H1 (cell line): ENCODE results near the gene KRTAP10-5. TPM values are rescaled to one million over a fixed set of nuclear protein-coding genes. Genes with fewer than 3 reads are reported as not detected.

Experiments used
- CTCF ChIA-PET: fragments of 300-600 bp; sonication (Branson Sonifier 250); formaldehyde crosslinking; loops from one replicate; lab custom pipeline; 2021; ENCODE audit not compliant: partially characterized antibody; lab: Charles Lee
- POLR2A ChIA-PET: fragments of 300-600 bp; sonication (Branson Sonifier 250); formaldehyde crosslinking; loops from one replicate; lab custom pipeline; 2021; ENCODE audit warnings: inconsistent platforms; ENCODE audit not compliant: partially characterized antibody; lab: Charles Lee
- DNase-seq, 2 experiments: peaks; one replicate each; pipeline versions ENCODE4 v3.0.0 to v3.0.0-alpha.2; 2010 to 2022; ENCODE audit warnings: low spot score in 2 of 2, low read depth in 1 of 2, mixed read lengths in 1 of 2
- FAIRE-seq: peaks from 2 replicates; lab custom pipeline; 2011; peaks lifted over from hg19 to GRCh38; lab: Jason Lieb, UNC
- H2AFZ ChIP-seq: 2 replicates; pipeline ENCODE4 v1.8.1; 2012; ENCODE audit warnings: low read length, inconsistent platforms
- H2AK5ac ChIP-seq: 2 replicates; pipeline ENCODE4 v1.6.1; 2013; ENCODE audit warnings: low read depth, low read length
- H2BK120ac ChIP-seq: replicated peaks from 2 replicates; pipeline ENCODE3; 2013; ENCODE audit warnings: low read depth, low read length, inconsistent platforms
- H2BK12ac ChIP-seq: 2 replicates; pipeline ENCODE4 v1.6.1; 2013; ENCODE audit warnings: low read depth, low read length
- H2BK15ac ChIP-seq: 2 replicates; pipeline ENCODE4 v1.6.1; 2013; ENCODE audit warnings: low read length
- H2BK20ac ChIP-seq: 2 replicates; pipeline ENCODE4 v1.6.1; 2013; ENCODE audit warnings: low read length
- H2BK5ac ChIP-seq: 2 replicates; pipeline ENCODE4 v1.6.1; 2013; ENCODE audit warnings: low read depth, low read length
- H3K14ac ChIP-seq: 2 replicates; pipeline ENCODE4 v1.6.1; 2013; ENCODE audit warnings: inconsistent platforms; ENCODE audit not compliant: insufficient read length
- H3K18ac ChIP-seq: 2 replicates; pipeline ENCODE4 v1.6.1; 2013; ENCODE audit warnings: low read length; ENCODE audit errors: extremely low read depth
- H3K23ac ChIP-seq: 2 replicates; pipeline ENCODE4 v1.6.1; 2013; ENCODE audit warnings: inconsistent platforms; ENCODE audit not compliant: insufficient read length
- H3K23me2 ChIP-seq: 2 replicates; pipeline ENCODE4 v1.6.1; 2013; ENCODE audit warnings: low read depth, low read length
- H3K27ac ChIP-seq: 2 replicates; pipeline ENCODE4 v1.6.1; 2011; ENCODE audit warnings: low read depth, low read length, inconsistent platforms
- H3K27me3 ChIP-seq, 4 experiments: replicated peaks in 1 of 4; 1 replicate in 1 of 4; 2 replicates in 3 of 4; pipeline versions ENCODE4 v1.6.1 to v1.8.1; 2011 to 2013; ENCODE audit warnings: low read length in 3 of 4, mild to moderate bottlenecking in 3 of 4, inconsistent platforms in 2 of 4, mixed read lengths in 2 of 4, moderate library complexity in 1 of 4; ENCODE audit not compliant: control insufficient read depth in 3 of 4, insufficient read depth in 3 of 4; ENCODE audit errors: extremely low read depth in 1 of 4
- H3K36me3 ChIP-seq, 4 experiments: 2 replicates each; pipeline versions ENCODE4 v1.6.1 to v1.8.1; 2011 to 2013; ENCODE audit warnings: mild to moderate bottlenecking in 4 of 4, low read length in 3 of 4, moderate library complexity in 2 of 4, control low read depth in 1 of 4, inconsistent platforms in 1 of 4; ENCODE audit not compliant: insufficient read depth in 4 of 4, control insufficient read depth in 2 of 4
- H3K4ac ChIP-seq: replicated peaks from 2 replicates; pipeline ENCODE3; 2013; ENCODE audit warnings: low read length, low read depth, mixed read lengths, inconsistent platforms; ENCODE audit not compliant: insufficient read length
- H3K4me1 ChIP-seq, 4 experiments: replicated peaks in 1 of 4; 1 replicate in 1 of 4; 2 replicates in 3 of 4; pipeline versions ENCODE4 v1.6.1 to v1.8.1; 2011 to 2013; ENCODE audit warnings: low read length in 3 of 4, inconsistent platforms in 2 of 4, mixed read lengths in 1 of 4; ENCODE audit not compliant: insufficient read depth in 4 of 4, control insufficient read depth in 3 of 4
- H3K4me2 ChIP-seq, 2 experiments: 2 replicates each; pipeline versions ENCODE4 v1.6.1 to v1.8.1; 2011 to 2013; ENCODE audit warnings: low read depth in 2 of 2, low read length in 2 of 2, control low read depth in 1 of 2, inconsistent platforms in 1 of 2, mild to moderate bottlenecking in 1 of 2; ENCODE audit not compliant: insufficient read depth in 1 of 2
- H3K4me3 ChIP-seq, 4 experiments: fragments of 200-600, 300-600 bp in 1 of 4; sonication (generic), shearing (Covaris generic), sonication (Bioruptor Twin) in 1 of 4; 2 replicates each; pipeline versions ENCODE4 v1.5.1 to v1.8.1; 2011 to 2016; ENCODE audit warnings: low read length in 4 of 4, low read depth in 3 of 4, control low read depth in 2 of 4, inconsistent platforms in 2 of 4, mild to moderate bottlenecking in 2 of 4, mixed read lengths in 1 of 4, moderate library complexity in 1 of 4; ENCODE audit not compliant: insufficient read depth in 2 of 4; ENCODE audit errors: extremely low read depth in 1 of 4
- H3K56ac ChIP-seq: replicated peaks from 2 replicates; pipeline ENCODE3; 2013; ENCODE audit warnings: low read depth, mild to moderate bottlenecking, mixed read lengths, low read length, inconsistent platforms; ENCODE audit not compliant: insufficient read length
- H3K79me1 ChIP-seq: 2 replicates; pipeline ENCODE4 v1.6.1; 2013; ENCODE audit warnings: low read depth, low read length, control low read depth
- H3K79me2 ChIP-seq, 2 experiments: 2 replicates each; pipeline versions ENCODE4 v1.6.1 to v1.8.1; 2012 to 2013; ENCODE audit warnings: low read length in 2 of 2, mild to moderate bottlenecking in 2 of 2, inconsistent platforms in 1 of 2; ENCODE audit not compliant: insufficient read depth in 2 of 2, control insufficient read depth in 1 of 2
- H3K9ac ChIP-seq, 4 experiments: replicated peaks in 1 of 4; 1 replicate in 1 of 4; 2 replicates in 3 of 4; pipeline versions ENCODE4 v1.6.1 to v1.8.1; 2011 to 2013; ENCODE audit warnings: low read depth in 3 of 4, low read length in 3 of 4, control low read depth in 2 of 4, mild to moderate bottlenecking in 2 of 4, moderate library complexity in 2 of 4, inconsistent platforms in 1 of 4; ENCODE audit errors: extremely low read depth in 1 of 4
- H3K9me3 ChIP-seq, 2 experiments: 2 replicates each; pipeline versions ENCODE4 v1.6.1 to v1.8.1; 2012 to 2013; ENCODE audit warnings: mild to moderate bottlenecking in 2 of 2, moderate library complexity in 2 of 2, control low read depth in 1 of 2, inconsistent platforms in 1 of 2, low read depth in 1 of 2, low read length in 1 of 2, mixed read lengths in 1 of 2; ENCODE audit not compliant: insufficient read depth in 2 of 2
- H4K20me1 ChIP-seq, 2 experiments: replicated peaks in 1 of 2; 2 replicates each; pipeline versions ENCODE3 to v1.8.1; 2011 to 2013; ENCODE audit warnings: inconsistent platforms in 2 of 2, low read length in 2 of 2, mild to moderate bottlenecking in 1 of 2; ENCODE audit not compliant: insufficient read depth in 2 of 2, control insufficient read depth in 1 of 2
- H4K5ac ChIP-seq: 2 replicates; pipeline ENCODE4 v1.6.1; 2013; ENCODE audit warnings: low read length, low read depth, mixed read lengths, inconsistent platforms; ENCODE audit not compliant: insufficient read length
- H4K8ac ChIP-seq: 2 replicates; pipeline ENCODE4 v1.8.0; 2013; ENCODE audit warnings: mild to moderate bottlenecking, moderate library complexity, low read length, inconsistent platforms; ENCODE audit not compliant: insufficient read depth; ENCODE audit errors: extremely low read depth
- H4K91ac ChIP-seq: replicated peaks from 2 replicates; pipeline ENCODE3; 2013; ENCODE audit warnings: low read length, mixed read lengths, inconsistent platforms; ENCODE audit not compliant: insufficient read length
- BCL11A ChIP-seq, 2 experiments: IDR thresholded peaks; one replicate each; pipeline ENCODE4 v1.6.1; 2011; ENCODE audit warnings: low read depth in 2 of 2, low read length in 2 of 2, mild to moderate bottlenecking in 2 of 2
- CHD2 ChIP-seq: IDR thresholded peaks from 2 replicates; pipeline ENCODE4 v1.6.1; 2012; ENCODE audit warnings: low read length, improper control_type of control experiment
- EP300 ChIP-seq, 2 experiments: IDR thresholded peaks; 1 replicate in 1 of 2; 2 replicates in 1 of 2; pipeline ENCODE4 v1.6.1; 2011 to 2012; ENCODE audit warnings: low read depth in 2 of 2, low read length in 2 of 2, mild to moderate bottlenecking in 2 of 2, borderline replicate concordance in 1 of 2, inconsistent platforms in 1 of 2, moderate library complexity in 1 of 2
- JUND ChIP-seq: IDR thresholded peaks from 2 replicates; pipeline ENCODE4 v1.6.1; 2011; ENCODE audit warnings: mild to moderate bottlenecking, improper control_type of control experiment, low read length
- MAFK ChIP-seq: IDR thresholded peaks from 2 replicates; pipeline ENCODE4 v1.6.1; 2012; ENCODE audit warnings: low read depth, mild to moderate bottlenecking, improper control_type of control experiment, low read length
- RAD21 ChIP-seq, 2 experiments: IDR thresholded peaks in 1 of 2; conservative IDR thresholded peaks in 1 of 2; 2 replicates each; pipeline ENCODE4 v1.6.1; 2011; ENCODE audit warnings: low read depth in 2 of 2, low read length in 2 of 2, improper control_type of control experiment in 1 of 2, inconsistent platforms in 1 of 2, mild to moderate bottlenecking in 1 of 2, moderate library complexity in 1 of 2
- RXRA ChIP-seq: IDR thresholded peaks from 2 replicates; pipeline ENCODE4 v1.6.1; 2011; ENCODE audit warnings: low read depth, mild to moderate bottlenecking, low read length, moderate library complexity; ENCODE audit not compliant: insufficient read depth
- TEAD4 ChIP-seq: IDR thresholded peaks from 2 replicates; pipeline ENCODE4 v1.6.1; 2012; ENCODE audit warnings: low read depth, low read length, inconsistent platforms, mixed read lengths
- polyA plus RNA-seq, 7 experiments: library from polyadenylated mRNA; depleted of rRNA in 3 of 7; stranded (reverse) in 5 of 7; unstranded in 2 of 7; fragments of >200 nt in 5 of 7; fragments of 200-250 nt in 2 of 7; gene quantifications; 1 replicate in 5 of 7; 2 replicates in 1 of 7; 4 replicates in 1 of 7; pipeline versions ENCODE4 v1.2.1 to v1.2.3, GENCODE V29; 2011 to 2013; ENCODE audit warnings: missing spikeins in 2 of 7, mixed read lengths in 2 of 7
- total RNA-seq: library from RNA; stranded (reverse); fragmentation: NEBNext Ultra II Directional; extraction: Animal tissue kit (Norgen Biotek cat#: 25700); gene quantifications from 2 replicates; pipeline ENCODE4 v1.2.1, GENCODE V29; 2021
- TF ChIP-seq, protein P1 (sequence below), 3 experiments: IDR thresholded peaks; 1 replicate in 2 of 3; 2 replicates in 1 of 3; pipeline versions ENCODE4 v1.5.1 to v1.6.1; 2011; ENCODE audit warnings: low read length in 3 of 3, mild to moderate bottlenecking in 3 of 3, inconsistent platforms in 2 of 3, low read depth in 1 of 3, moderate library complexity in 1 of 3; ENCODE audit not compliant: insufficient read depth in 1 of 3; ENCODE audit errors: control extremely low read depth in 1 of 3
- TF ChIP-seq, protein P2 (sequence below): IDR thresholded peaks from 2 replicates; pipeline ENCODE4 v1.6.1; 2012; ENCODE audit warnings: low read length, inconsistent platforms

KRTAP10-5 gene
- total and polyA plus RNA-seq, 2 of the 8 experiments (the other 6 are each of a cell fraction or from before 2014, with no cell fraction given), result 0.09 TPM; not detected in 1

DNA sequence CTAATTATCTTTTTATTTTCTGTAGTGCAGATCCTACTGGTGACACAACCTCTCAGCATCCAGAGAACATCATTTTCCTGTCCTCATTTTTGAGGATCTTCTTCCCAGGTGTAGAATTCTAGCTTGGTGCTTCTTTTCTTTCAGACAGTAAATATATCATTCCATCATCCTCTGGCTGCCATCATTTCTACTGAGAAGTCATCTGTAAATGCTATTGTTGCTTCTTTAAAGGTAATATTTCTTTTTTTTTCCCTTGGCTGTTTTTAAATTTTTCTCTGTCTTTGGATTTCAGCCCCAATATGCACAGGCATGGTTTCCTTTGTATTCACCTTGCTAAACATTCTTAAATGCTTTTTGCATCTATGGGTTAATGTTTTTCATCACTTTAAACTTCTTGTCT lies 43.2 kb upstream of the KRTAP10-5 start:
- Histone ChIP-seq H3K14ac (no peak overlapping the region), H2AK5ac (no peak overlapping the region), H3K36me3 (no peaks in the 10 kb centered on the region), H3K27ac (no peak overlapping the region), H3K4me3 (no peak overlapping the region), H3K9ac (no peak overlapping the region), H3K18ac (no peak overlapping the region), H2BK5ac (no peak overlapping the region), H2BK120ac (no peak overlapping the region), H4K5ac (no peak overlapping the region), H3K23ac (no peak overlapping the region), H2BK20ac (no peak overlapping the region), H3K27me3 (no peaks in the 10 kb centered on the region), H3K23me2 (no peaks in the 10 kb centered on the region), H3K4me2 (no peak overlapping the region), H2BK15ac (no peak overlapping the region), H4K20me1 (no peaks in the 10 kb centered on the region), H3K79me1 (no peaks in the 10 kb centered on the region; the same call in 1 of the 2 replicates), H4K8ac (no peak overlapping the region), H3K4me1 (no peaks in the 10 kb centered on the region; a peak in 2 of 7 replicates), H2BK12ac (no peak overlapping the region), H3K9me3 (peaks cover 18 to 19% of the 10 kb centered on the region in 2 experiments), H3K4ac (no peak overlapping the region), H4K91ac (no peak overlapping the region), H2AFZ (no peak overlapping the region), H3K56ac (no peak overlapping the region), H3K79me2 (no peaks in the 10 kb centered on the region)
- CTCF ChIA-PET, result no interaction called here
- DNase-seq (no peak), FAIRE-seq (no peak)
- POLR2A ChIA-PET, result no interaction called here
- TF ChIP-seq MAFK (no peak), BCL11A (IDR thresholded peaks at IDR 0.05; ENCODE audit: low read depth in 2 of 2, low read length in 2 of 2) (no peak), EP300 (IDR thresholded peaks at IDR 0.05; ENCODE audit: borderline replicate concordance in 1 of 2, low read depth in 2 of 2, low read length in 2 of 2) (no peak), TEAD4 (no peak), CHD2 (no peak), RXRA (no peak), JUND (no peak), RAD21 (IDR thresholded peaks at IDR 0.05 in 1 of 2, conservative IDR thresholded peaks at IDR 0.05 in 1 of 2; ENCODE audit: low read depth in 2 of 2, low read length in 2 of 2) (no peak)
- TF ChIP-seq, protein P1, sequence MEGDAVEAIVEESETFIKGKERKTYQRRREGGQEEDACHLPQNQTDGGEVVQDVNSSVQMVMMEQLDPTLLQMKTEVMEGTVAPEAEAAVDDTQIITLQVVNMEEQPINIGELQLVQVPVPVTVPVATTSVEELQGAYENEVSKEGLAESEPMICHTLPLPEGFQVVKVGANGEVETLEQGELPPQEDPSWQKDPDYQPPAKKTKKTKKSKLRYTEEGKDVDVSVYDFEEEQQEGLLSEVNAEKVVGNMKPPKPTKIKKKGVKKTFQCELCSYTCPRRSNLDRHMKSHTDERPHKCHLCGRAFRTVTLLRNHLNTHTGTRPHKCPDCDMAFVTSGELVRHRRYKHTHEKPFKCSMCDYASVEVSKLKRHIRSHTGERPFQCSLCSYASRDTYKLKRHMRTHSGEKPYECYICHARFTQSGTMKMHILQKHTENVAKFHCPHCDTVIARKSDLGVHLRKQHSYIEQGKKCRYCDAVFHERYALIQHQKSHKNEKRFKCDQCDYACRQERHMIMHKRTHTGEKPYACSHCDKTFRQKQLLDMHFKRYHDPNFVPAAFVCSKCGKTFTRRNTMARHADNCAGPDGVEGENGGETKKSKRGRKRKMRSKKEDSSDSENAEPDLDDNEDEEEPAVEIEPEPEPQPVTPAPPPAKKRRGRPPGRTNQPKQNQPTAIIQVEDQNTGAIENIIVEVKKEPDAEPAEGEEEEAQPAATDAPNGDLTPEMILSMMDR (IDR thresholded peaks at IDR 0.05; ENCODE audit: control extremely low read depth in 1 of 3, insufficient read depth in 1 of 3, low read depth in 1 of 3, low read length in 3 of 3), result no peak
- TF ChIP-seq, protein P2, sequence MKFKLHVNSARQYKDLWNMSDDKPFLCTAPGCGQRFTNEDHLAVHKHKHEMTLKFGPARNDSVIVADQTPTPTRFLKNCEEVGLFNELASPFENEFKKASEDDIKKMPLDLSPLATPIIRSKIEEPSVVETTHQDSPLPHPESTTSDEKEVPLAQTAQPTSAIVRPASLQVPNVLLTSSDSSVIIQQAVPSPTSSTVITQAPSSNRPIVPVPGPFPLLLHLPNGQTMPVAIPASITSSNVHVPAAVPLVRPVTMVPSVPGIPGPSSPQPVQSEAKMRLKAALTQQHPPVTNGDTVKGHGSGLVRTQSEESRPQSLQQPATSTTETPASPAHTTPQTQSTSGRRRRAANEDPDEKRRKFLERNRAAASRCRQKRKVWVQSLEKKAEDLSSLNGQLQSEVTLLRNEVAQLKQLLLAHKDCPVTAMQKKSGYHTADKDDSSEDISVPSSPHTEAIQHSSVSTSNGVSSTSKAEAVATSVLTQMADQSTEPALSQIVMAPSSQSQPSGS, result no peak
